Keratinocyte (primary cell): ENCODE data around the gene TMX1.

Experiments used
- CTCF ChIP-seq, 3 experiments: IDR thresholded peaks in 1 of 3; conservative IDR thresholded peaks in 1 of 3; optimal IDR thresholded peaks in 1 of 3; 2 replicates in 2 of 3; 3 replicates in 1 of 3; pipeline versions ENCODE3 to v1.5.1; 2011; ENCODE audit warnings: low read length in 3 of 3, mild to moderate bottlenecking in 3 of 3, moderate library complexity in 2 of 3, control low read depth in 1 of 3, inconsistent platforms in 1 of 3; ENCODE audit not compliant: insufficient read depth in 2 of 3; ENCODE audit errors: extremely low read depth in 1 of 3
- EZH2 ChIP-seq: IDR thresholded peaks from one replicate; pipeline ENCODE4 v1.6.1; 2012; ENCODE audit warnings: inconsistent platforms, mild to moderate bottlenecking, low read length, moderate library complexity

GRCh38 chr14:51209457-51209856 lies 30.6 kb upstream of the TMX1 start:
- TF ChIP-seq CTCF (optimal IDR thresholded peaks at IDR 0.05 in 1 of 3, IDR thresholded peaks at IDR 0.05 in 1 of 3, conservative IDR thresholded peaks at IDR 0.05 in 1 of 3; ENCODE audit: extremely low read depth in 1 of 3, insufficient read depth in 2 of 3, low read length in 3 of 3) (no peak), EZH2 (no peak)
